GM19238 (cell line): ENCODE results near the gene POMGNT2.
"Not testable (repeated sequence)": the region's sequence is repeated elsewhere in the genome, so short reads cannot be mapped to it uniquely, and the experiment has no call there.

Experiments used
- DNase-seq: peaks from one replicate; pipeline ENCODE4 v3.0.0; 2011; ENCODE audit warnings: low spot score; ENCODE audit not compliant: insufficient read length

The POMGNT2 gene

GRCh38 chr3:43075904-43076661 is 29.8 kb downstream of the POMGNT2 start:
- no peak for DNase-seq

DNA sequence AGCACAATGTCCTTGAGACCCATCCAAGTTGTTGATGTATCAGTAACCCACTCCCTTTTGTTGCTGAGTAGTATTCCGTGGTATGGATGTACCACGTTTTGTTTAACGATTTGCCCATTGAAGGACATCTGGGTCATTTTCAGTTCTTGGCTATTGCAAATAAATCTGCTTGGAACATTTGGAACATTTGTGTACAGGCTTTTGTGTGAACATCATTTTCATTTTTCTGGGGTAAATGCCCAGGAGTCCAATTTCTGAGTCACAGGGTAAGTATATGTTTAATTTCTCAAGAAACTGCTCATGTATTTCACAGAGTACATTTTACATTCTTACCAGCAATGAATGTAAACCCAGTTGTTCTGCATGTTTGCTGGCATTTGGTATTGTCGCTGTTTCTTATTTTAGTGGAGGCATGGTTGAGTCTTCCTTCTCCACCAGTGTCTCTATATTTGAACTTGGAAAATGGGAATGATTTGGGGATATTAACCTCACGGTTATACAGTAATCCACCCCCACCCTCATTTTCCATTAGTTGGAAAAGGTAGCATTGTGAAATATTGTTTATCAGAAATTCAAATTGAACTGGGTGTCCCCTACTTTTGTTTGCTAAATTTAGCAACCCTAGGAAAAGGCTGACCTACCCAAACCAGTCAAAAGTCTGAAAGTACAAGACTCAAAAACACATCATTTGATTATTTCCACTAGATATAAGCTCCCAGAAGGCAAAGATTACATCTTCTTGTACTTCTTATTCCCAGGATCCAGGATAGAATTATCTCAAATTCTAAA is 30.8 kb downstream of the POMGNT2 start:
- no peak for DNase-seq

- DNase-seq: no peak
Observed at GRCh38 chr3:43074482-43074881, 31.4 kb downstream of the POMGNT2 start.

- DNase-seq: no peak
Observed at GRCh38 chr3:43073836-43074220, 32.1 kb downstream of the POMGNT2 start.

- no peak for DNase-seq
Observed at GRCh38 chr3:43073116-43073835, 32.6 kb downstream of the POMGNT2 start.

DNA sequence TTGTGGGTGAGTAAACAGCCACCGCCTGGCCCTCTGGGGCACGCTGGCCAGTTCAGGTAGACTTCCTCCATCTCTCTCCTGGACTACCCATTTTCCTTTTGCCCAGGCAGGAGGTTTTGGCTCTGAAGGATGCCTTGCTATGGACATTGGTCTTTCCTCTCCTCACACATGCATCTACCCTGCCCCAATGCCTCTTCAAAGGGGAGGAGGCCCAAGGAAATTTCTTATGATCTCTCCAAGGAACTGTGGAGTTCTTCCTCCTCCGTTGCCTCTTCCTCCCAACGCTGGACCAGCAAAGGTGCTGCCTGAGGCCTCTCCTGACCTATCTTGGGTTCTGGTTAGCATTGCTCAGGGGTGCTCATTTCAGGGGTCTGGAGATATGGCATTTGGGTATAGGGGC is 33.5 kb downstream of the POMGNT2 start:
- DNase-seq: no peak

- no peak for DNase-seq
Observed at GRCh38 chr3:43071313-43071893, 34.5 kb downstream of the POMGNT2 start.

GRCh38 chr3:43070670-43071069 is 35.2 kb downstream of the POMGNT2 start:
- DNase-seq: not testable (repeated sequence)

- no peak for DNase-seq
Observed at GRCh38 chr3:43063114-43063513, 42.8 kb downstream of the POMGNT2 start.

- DNase-seq: no peak
Observed at GRCh38 chr3:43062564-43063040, 43.3 kb downstream of the POMGNT2 start.

DNA sequence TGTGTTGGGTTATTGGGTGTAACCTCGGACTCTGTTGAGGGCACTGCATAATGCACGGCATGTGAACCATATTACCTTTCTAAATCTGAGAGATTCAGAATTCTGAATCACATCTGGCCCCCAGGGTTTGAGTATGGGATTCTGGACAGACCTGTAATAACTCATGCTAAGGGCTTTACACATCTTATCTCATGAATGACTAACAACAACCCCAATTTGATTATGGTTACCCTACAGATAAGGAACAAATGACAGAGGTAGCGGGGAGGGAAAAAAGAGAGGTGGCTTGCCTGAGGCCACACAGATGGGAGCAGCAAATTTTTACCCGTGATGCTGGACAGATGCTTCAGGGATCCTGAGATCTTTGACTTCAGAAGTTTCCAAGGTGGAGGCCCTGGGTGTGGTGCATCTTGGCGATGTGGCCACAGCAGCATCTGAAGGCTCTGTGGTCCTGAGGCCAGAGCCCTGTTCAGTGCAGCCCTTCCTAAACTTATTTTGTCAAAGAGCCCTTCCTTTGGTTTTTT is 43.8 kb downstream of the POMGNT2 start:
- no peak for DNase-seq

DNA sequence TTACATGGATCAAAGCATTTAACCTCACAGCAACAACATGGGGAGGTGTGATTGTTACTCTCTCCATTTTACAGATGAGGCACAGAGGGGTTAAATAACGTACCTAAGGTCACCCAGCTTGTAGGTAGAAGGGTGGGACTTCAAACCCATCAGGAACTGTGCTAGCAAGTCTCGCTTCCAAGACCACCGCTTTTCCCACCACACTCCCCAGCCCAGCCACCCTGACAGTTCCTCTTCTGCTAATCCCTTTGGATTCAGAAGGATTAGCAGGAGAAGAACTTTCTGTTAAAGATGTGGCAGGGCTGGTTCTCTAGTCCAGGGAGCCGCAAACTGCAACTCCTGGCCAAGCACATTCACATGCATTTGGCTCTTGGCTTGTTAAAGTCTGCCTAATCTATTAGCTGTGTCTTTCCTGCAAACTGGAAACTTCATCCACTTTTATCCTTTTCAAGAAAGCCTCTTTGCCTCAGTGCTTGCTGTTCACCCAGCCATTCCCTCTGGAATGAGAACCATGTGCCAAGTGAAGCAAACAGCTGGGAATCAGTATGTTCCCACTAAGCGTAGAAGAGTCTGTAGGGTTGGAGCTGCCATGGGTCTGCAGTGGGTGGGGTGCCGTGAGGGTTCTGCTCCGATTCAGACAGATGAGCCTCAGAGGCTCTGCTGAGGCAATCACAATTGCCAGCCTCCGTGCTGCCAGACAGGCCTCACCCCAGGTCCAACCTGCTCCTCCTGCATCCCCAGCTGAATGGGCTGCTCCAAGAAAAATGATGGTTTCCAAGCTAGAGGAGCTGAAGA is 44.6 kb downstream of the POMGNT2 start:
- no peak for DNase-seq

- DNase-seq: no peak
Observed at GRCh38 chr3:43059456-43059855, 46.4 kb downstream of the POMGNT2 start.

- DNase-seq: no peak
Observed at GRCh38 chr3:43055806-43056770, 49.8 kb downstream of the POMGNT2 start.

DNA sequence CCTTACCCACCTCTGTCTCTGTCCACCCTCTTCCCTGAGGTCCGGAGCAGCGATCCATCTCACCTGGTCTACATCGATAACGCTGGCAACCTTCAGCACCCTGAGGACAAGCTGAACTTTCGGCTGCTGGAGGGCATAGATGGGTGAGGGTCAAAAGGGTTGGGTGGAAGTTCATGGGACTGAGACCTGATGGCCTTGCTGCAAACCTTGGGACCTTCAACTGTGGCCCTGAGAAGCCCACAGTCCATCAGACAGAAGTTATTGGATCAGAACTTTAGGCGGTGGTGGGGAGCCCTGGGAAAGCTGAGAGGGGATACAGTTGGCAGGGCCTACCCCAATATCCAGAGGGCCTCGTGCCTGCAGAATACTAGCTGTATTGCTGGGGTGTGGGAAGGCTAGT is 50.5 kb downstream of the POMGNT2 start:
- no peak for DNase-seq

DNA sequence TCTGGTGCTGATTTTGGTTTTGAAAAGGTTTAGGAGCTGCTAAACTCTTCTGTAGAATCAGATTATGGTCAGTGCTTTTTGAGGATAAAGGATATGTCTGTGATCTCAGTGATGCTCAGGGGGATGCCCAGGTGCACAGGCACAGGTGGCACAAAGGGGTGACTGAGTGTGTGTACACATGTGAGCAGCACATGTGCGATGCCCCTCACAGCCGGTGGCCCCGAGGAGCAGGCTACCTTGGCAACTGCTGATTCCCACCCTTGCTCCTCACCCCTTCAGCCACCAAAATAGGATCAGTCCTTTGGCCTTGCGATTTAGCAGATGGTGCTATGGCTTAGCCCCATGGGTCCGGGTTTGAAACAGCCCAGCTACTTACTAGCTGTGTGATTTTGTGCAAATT is 51.1 kb downstream of the POMGNT2 start:
- no peak for DNase-seq

- no peak for DNase-seq
Observed at GRCh38 chr3:43053291-43053690, 52.6 kb downstream of the POMGNT2 start.

DNA sequence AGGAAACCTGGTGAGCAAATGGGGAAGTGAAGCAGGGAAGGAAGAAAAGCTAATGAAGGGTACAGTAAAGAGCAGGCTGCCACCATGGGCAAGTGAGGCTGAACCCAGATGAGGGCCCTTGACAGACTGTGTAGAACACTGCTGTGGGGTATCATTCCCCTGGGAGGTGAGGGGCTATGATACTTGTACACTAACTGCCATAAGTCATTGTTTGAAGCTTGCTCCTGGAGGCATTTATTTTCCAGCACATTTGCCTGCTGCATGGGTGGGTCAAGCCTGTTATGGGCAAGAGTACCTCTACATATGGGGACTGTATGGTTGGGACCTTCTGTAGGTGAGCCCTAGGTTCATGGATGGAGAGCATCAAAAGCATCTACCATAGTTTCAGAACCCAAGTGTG is 57.4 kb downstream of the POMGNT2 start:
- DNase-seq: no peak

DNA sequence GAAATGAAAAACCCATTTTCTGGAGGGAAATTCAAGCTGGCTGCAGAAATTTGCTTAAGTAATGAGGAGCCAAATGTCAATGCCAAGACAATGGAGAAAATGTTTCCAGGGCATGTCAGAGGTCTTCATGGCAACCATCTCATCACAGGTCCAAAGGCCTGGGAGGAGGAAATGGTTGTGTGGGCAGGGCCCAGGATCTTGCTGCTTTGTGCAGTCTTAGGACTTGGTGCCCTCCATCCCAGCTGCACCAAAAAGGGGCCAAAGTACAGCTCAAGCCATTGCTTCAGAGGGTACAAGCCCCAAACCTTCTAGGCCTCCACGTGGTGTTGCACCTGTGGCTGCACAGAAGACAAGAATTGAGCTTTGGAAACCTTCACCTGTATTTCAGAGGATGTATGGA is 59.3 kb downstream of the POMGNT2 start:
- no peak for DNase-seq
